Measurements from ENCODE around the gene PSMD3.

PSMD3 gene

GRCh38 chr17:40024901-40025300, 44.3 kb downstream of the PSMD3 start:
- DNase-seq = no peak

- no peak for DNase-seq
Observed at GRCh38 chr17:40025559-40025958, 45.0 kb downstream of the PSMD3 start.

- peak; percentile 24 to 35 for DNase-seq
Observed at GRCh38 chr17:40025991-40026815, 45.6 kb downstream of the PSMD3 start.

- DNase-seq = peak; percentile 66 to 67
Observed at GRCh38 chr17:40026816-40027613, 46.4 kb downstream of the PSMD3 start.

GRCh38 chr17:40027614-40028012, 47.0 kb downstream of the PSMD3 start:
- DNase-seq = no peak

DNA sequence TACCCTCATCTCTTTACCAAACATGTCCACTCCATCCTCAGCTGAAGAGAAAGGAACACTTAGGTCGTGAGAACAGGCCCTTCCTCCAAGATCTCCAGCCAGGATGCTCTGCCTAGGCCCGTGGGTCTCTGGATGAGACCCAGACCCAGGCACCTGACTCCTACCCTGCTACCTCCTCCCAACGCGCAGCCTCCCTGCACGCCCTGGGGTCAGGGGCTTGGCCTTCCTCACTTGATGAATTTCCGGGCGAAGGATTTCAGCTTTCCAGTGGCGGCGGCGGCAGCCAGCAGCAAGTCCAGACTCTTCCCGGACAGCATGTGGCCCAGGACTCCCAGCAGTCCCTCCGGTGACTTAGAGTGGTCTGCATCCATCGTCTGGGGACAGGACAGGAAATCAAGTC, 48.0 kb downstream of the PSMD3 start:
- DNase-seq = no peak

- no peak for DNase-seq
Observed at GRCh38 chr17:40031706-40032105, 51.1 kb downstream of the PSMD3 start.

- no peak for DNase-seq
Observed at GRCh38 chr17:40032322-40033320, 52.0 kb downstream of the PSMD3 start.

GRCh38 chr17:40033339-40033738, 52.7 kb downstream of the PSMD3 start:
- no peak for DNase-seq

DNA sequence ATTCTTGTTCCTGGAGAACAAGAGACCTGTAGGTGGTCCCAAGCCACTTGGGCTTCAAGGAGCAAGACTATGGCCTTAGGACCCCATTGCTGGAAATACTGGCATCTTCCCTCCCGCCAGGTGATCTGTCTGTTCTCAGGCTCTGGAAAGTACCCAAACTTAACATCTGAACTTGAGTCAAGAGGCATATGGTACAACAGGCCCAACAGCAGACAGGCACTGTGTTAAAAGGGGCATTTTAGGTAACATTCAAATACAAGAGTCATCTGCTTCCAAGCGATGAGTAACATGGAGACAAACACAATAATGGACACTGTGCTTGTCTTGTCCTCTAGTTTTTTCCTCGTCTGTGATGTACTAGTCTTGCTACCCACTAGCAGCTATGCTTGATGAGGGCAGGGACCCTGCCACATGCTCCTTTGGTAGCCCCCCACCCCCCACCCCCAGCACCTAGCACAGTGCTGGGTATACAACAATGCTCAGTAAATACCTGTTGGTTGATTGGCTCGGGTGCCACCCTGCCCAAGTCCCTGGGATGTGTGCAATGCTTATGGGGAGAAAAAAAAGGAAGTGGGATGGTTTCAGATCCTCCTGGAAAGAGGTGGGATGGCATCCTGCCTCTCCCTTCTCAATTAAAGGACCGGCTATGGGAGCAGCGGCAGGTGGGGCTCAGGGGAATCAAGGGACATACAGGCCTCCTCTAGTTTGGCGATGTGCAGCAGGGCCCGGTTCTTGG, 54.0 kb downstream of the PSMD3 start:
- no peak for DNase-seq

DNA sequence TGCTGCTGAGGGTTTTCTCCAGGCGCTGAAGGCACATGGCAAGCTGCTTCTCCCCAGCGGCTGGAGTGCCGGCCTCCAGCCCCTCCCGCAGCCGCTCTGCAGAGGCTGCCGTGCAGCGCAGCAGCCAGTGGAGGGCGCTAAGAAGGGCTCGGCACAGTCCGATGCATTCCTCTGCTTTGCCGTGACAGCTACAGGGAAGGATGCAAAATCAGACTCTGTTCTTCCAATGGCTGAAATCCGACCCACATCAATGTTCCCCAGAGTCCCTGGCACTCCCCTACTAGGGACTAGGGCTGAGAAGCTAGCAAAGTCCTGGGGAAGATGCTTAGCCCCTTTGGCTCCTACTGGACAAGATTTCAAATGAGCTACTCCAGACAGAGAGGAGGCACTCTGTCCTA, 54.6 kb downstream of the PSMD3 start:
- DNase-seq = no peak

DNA sequence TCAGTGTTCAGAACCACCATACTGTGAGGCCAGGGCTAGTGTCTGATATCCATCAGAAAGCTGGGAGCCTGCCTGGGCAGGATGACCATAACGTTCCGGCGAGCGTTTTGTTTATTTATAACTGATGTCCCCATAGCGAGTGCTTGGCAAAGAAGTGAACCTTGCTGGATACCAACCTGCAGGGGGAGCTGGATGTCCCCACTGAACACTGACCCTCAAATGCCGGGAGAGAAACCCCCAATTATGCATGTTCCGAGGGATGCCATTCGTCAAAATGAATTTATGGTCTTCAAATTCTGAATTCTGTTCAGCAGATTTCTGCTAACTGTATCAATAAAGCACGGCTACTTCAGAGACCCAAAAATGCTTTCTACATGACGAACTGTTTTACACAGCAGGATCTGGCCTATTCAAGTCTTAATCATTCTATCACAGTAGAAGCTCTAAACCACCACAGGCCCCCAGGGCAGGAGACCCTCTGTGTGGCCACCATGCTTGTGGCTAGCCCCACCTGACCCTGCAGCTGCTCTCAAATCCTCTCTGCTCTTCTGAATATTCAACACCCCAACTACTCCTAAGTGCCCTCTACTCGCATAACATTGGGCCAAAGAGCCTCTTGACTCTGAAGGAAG, 58.4 kb downstream of the PSMD3 start:
- DNase-seq = no peak

- no peak for DNase-seq
Observed at GRCh38 chr17:40041196-40041595, 60.6 kb downstream of the PSMD3 start.

Data from activated CD4-positive, alpha-beta T cell treated with anti-CD3 and anti-CD28 coated beads, Interleukin-2, amount 50 U/mL, for 4 hours (primary cell).